Measurements from ENCODE around the gene NOMO2.
"Not testable (repeated sequence)": the region's sequence is repeated elsewhere in the genome, so short reads cannot be mapped to it uniquely, and the experiment has no call there.

The NOMO2 gene

DNA sequence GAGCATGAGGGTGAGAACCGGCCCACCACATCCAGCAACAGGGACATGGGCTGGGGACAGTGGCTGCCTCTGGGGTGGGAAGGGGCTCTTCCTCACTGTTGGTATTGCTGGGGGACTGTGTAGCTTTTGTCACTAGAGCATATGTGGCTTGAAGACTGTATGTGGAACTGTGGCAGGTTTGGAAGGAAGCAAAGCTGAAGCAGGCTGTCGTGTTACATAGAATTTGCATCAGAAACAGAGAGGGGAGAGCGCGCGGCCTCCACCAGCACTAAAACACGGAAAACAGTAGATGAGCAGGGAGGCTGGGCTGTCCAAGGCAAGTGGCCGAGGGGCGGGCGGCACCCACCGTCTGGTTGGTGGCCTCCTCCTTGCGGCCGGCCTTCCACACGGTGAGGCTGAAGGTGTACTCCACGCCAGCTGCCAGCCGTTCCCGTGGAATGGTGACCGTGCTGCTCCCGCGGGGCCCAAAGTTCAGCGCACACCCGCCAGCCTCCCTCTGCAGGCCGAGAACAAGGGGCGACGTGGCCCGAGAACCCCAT lies 177.7 kb downstream of the NOMO2 start:
- DNase-seq (ENCODE audit: low read depth, low spot score); H3K27me3 ChIP-seq (ENCODE audit: insufficient read depth, insufficient read length); H3K4me3 ChIP-seq (ENCODE audit: insufficient read length, low read depth); H3K9me3 ChIP-seq (ENCODE audit: insufficient read depth, low read length); H3K36me3 ChIP-seq (ENCODE audit: insufficient read depth, insufficient read length, low read length); H3K4me1 ChIP-seq (ENCODE audit: insufficient read depth, insufficient read length); H3K9ac ChIP-seq (ENCODE audit: insufficient read length, low read depth): not testable (repeated sequence)

DNA sequence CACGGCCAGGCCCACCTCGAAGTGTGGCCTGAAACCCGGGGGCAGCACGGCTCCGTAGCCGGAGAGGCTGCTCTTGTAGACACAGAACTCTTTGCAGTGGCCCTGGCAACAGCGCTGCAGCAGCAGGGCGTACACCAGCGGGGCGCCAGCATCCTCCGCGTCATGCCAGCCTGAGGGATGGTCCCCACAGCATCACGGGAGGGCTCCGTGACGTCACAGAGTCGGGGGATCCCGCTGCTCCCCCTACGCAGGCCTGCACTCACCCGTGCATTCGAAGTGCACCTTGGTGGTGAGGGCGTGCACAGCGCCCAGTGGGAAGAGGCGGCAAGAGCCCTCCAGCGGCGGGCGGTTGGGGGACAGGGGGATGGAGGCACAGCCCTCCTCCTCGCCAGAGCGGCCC lies 179.2 kb downstream of the NOMO2 start:
- H3K4me1 ChIP-seq (ENCODE audit: insufficient read depth, insufficient read length); H3K27me3 ChIP-seq (ENCODE audit: insufficient read depth, insufficient read length); H3K9ac ChIP-seq (ENCODE audit: insufficient read length, low read depth); H3K9me3 ChIP-seq (ENCODE audit: insufficient read depth, low read length); DNase-seq (ENCODE audit: low read depth, low spot score); H3K4me3 ChIP-seq (ENCODE audit: insufficient read length, low read depth); H3K36me3 ChIP-seq (ENCODE audit: insufficient read depth, insufficient read length, low read length): not testable (repeated sequence)
